Body of pancreas (tissue), 4 donors: Measurements from ENCODE around the gene CDC42BPA.

ENCODE experiments used
- POLR2A ChIP-seq, 3 donors: fragments of 450-650 bp; IDR thresholded peaks; one replicate each; pipeline ENCODE4 v1.6.1; 2016; ENCODE audit warnings: antibody characterized with exemption in 3 of 3, mild to moderate bottlenecking in 2 of 3
- TF ChIP-seq, protein P1 (sequence below), 7 experiments: fragments of 450-650 bp in 4 of 7; fragments of 200-600 bp in 3 of 7; sonication (generic) in 3 of 7; IDR thresholded peaks; one replicate each; pipeline ENCODE4 v1.5.1; 2016 to 2019; ENCODE audit warnings: antibody characterized with exemption in 7 of 7

DNA sequence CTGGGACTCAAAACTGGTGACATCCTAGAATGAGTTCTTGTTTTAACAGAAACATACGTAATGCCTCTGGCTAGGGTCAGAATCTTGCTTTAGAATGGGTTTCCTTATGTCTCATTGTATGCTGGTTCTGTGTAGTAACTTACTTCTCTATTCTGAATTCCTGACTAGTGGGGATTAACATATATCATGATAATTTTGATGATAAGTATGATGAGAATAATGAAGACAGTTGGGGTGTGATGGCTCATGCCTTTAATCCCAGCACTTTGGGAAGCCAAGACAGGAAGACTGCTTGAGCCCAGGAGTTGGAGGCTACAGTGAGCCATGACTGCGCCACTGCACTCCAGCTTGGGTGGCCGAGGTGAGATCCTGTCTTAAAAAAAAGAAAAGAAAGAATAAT lies 31.7 kb upstream of the CDC42BPA start:
- TF ChIP-seq POLR2A (IDR thresholded peaks at IDR 0.05) = no peak
- TF ChIP-seq, protein P1, sequence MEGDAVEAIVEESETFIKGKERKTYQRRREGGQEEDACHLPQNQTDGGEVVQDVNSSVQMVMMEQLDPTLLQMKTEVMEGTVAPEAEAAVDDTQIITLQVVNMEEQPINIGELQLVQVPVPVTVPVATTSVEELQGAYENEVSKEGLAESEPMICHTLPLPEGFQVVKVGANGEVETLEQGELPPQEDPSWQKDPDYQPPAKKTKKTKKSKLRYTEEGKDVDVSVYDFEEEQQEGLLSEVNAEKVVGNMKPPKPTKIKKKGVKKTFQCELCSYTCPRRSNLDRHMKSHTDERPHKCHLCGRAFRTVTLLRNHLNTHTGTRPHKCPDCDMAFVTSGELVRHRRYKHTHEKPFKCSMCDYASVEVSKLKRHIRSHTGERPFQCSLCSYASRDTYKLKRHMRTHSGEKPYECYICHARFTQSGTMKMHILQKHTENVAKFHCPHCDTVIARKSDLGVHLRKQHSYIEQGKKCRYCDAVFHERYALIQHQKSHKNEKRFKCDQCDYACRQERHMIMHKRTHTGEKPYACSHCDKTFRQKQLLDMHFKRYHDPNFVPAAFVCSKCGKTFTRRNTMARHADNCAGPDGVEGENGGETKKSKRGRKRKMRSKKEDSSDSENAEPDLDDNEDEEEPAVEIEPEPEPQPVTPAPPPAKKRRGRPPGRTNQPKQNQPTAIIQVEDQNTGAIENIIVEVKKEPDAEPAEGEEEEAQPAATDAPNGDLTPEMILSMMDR (IDR thresholded peaks at IDR 0.05) = no peak
